ENCODE data around the gene ANKRD40. TPM values are rescaled to one million over a fixed set of nuclear protein-coding genes. Genes with fewer than 3 reads are reported as not detected.

The ANKRD40 gene
- total RNA-seq, 1 experiment from 2014 or later = 30.0 TPM

DNA sequence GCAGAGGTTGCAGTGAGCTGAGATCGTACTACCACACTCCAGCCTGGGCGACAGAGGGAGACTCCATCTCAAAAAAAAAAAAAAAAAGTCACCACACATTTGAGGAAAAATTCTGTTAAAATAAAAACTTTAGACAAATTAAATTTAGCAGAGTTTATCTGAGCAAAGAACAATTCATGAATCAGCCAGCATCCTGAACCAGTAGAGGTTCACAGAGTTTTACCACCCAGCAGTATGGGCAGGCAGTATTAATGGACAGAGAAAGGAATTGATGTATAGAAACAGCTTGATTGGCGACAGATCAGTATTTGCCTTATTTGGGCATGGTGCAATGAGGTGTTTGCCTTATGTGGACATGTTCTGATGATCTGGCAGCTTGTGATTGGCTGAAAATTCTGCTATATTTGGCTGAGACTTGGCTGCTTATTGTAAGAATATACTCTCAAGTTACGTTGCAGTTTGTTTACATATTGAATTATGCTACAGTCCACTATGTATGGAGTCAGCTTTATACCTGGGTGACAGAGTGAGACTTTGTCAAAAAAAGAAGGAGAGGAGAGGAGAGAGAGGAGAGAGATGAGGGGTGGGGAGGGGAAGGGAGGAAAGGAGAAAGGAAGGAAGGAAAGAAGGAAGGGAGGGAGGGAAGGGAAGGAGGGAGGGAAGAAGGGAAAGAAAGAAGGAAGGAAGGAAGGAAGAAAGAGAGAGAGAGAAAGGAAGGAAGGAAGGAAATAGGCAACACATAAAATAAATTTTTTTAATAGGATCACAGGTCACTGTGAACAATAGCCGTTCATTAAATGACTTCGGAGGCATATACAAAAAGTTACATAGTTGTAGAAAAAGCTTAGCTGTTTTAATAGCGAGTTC lies 58.4 kb downstream of the ANKRD40 start:
- no peak for DNase-seq (ENCODE audit: low read depth)

DNA sequence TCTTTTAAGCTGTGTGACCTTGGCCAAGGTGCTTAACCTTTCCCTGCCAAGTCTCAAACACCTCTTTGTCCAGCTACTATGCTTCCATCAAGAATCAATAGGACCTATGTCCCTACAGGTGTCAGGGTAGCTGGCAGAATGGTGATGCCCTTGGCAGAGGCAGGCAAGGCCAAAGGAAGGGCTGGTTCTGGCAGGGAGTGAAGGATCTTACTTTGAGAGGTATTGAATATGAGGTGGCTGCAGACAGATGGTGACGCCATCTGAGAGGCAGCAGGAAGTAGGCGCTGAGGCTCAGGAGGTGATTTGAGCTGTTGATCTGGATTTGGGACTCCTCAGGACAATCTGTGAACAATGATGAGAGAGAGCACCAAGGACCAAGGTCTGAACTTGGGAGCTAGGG lies 60.5 kb downstream of the ANKRD40 start:
- DNase-seq (ENCODE audit: low read depth) = no peak

DNA sequence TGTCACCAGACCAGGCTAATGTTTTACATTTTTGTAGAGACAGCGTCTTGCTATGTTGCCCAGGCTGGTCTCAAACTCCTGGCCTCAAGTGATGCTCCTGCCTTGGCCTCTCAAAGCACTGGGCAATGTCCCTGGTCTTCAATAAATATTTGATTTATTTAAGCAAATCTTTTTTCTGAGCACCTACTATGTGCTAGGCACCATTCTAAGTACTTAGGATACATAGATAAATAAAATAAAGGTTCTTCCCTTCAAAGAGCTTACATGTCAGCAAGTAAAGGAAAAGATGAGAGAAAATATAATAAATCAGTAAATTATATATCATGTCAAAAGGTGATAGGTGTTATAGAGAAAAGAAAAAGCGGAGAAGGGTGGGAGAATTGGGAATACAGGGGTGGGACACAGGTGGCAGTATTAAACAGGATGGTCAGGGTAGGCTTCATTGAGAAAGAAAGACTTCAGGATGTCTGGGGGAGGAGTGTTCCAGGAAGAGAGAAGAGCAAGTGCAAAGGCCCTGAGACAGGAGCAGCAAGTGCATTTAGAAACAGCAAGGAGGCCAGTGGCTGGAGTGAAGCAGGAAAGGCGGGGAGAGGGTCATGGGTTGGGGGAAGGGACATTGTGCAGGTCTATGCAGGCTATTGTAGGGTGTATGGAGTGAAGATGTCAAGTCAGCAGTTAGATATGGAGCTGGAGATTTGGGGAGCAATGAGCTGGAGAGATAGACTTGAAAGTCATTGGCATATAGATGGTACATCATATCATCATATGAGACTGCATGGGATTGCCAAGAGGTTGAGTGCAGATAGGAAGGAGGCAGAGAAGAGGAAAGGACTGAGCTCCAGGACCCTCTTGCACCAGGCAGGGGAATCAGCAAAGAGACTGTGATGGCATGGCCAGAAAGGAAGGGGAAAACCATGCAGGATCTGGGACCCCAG lies 61.7 kb downstream of the ANKRD40 start:
- no peak for DNase-seq (ENCODE audit: low read depth)

Other genes starting within 250 kb of the ANKRD40 start
- gene CHAD, start 239.0 kb downstream of the ANKRD40 start, total RNA-seq (2014; rRNA removed; shearing (Covaris generic)) = not detected in 2 replicates
- 10.0 and 11.1 TPM in 2 replicates for gene RSAD1, start 229.1 kb downstream of the ANKRD40 start, total RNA-seq (2014; rRNA removed; shearing (Covaris generic))
- gene MYCBPAP, start 199.5 kb downstream of the ANKRD40 start, total RNA-seq (2014; rRNA removed; shearing (Covaris generic)) = 0.29 TPM in 1 of 2 replicates, not detected in the other
- gene EPN3, start 175.2 kb downstream of the ANKRD40 start, total RNA-seq (2014; rRNA removed; shearing (Covaris generic)) = not detected in 2 replicates
- 15.5 and 20.5 TPM in 2 replicates for gene SPATA20, start 160.7 kb downstream of the ANKRD40 start, total RNA-seq (2014; rRNA removed; shearing (Covaris generic))
- gene CACNA1G, start 147.2 kb downstream of the ANKRD40 start, total RNA-seq (2014; rRNA removed; shearing (Covaris generic)) = under 0.01 and 0.12 TPM in 2 replicates
- 23.1 and 28.4 TPM in 2 replicates for gene ABCC3, start 73.0 kb downstream of the ANKRD40 start, total RNA-seq (2014; rRNA removed; shearing (Covaris generic))
- 18.4 and 21.7 TPM in 2 replicates for gene LUC7L3, start 11.7 kb upstream of the ANKRD40 start, total RNA-seq (2014; rRNA removed; shearing (Covaris generic))
- not detected in 2 replicates for gene ANKRD40CL, start 59.6 kb upstream of the ANKRD40 start, total RNA-seq (2014; rRNA removed; shearing (Covaris generic))
- not detected in 2 replicates for gene WFIKKN2, start 127.7 kb upstream of the ANKRD40 start, total RNA-seq (2014; rRNA removed; shearing (Covaris generic))
- gene TOB1, start 158.4 kb upstream of the ANKRD40 start, total RNA-seq (2014; rRNA removed; shearing (Covaris generic)) = 4.3 and 10.7 TPM in 2 replicates

Data from RPMI7951 (cell line).